ENCODE data around the gene TRPC5OS. TPM values are rescaled to one million over a fixed set of nuclear protein-coding genes. Genes with fewer than 3 reads are reported as not detected.

The TRPC5OS gene
- total RNA-seq, 1 donor from 2014 or later = not detected

DNA sequence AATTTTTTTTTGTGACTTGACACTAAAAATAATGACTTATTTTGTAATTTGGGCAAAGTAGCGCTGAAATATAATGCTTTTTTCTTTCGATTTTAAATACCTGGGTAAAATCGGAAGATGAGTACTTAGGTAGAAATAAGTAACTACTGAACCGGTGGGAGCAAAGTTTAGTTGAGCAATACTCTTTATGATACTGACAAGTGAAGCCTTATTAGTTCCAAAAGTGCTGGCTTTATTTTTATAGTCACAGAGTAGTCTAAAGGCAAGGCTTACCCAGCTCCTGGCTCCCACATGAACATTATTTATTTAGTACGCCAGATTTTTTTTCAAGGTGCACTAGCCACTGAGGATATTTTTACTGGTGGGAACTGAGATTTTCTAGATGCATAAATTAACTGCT is 14.4 kb upstream of the TRPC5OS start:
- Histone ChIP-seq H3K36me3 (no peaks in the 10 kb centered on the region), H3K27me3 (ENCODE audit: low read depth) (no peaks in the 10 kb centered on the region), H3K4me1 (no peaks in the 10 kb centered on the region), H3K4me3 (no peak overlapping the region), H3K9me3 (no peaks in the 10 kb centered on the region), H3K27ac (no peak overlapping the region)
- intact Hi-C loops (cut with DNase I) = no loop called here
- DNase-seq (no peak), ATAC-seq (no peak)
- TF ChIP-seq, protein P1, sequence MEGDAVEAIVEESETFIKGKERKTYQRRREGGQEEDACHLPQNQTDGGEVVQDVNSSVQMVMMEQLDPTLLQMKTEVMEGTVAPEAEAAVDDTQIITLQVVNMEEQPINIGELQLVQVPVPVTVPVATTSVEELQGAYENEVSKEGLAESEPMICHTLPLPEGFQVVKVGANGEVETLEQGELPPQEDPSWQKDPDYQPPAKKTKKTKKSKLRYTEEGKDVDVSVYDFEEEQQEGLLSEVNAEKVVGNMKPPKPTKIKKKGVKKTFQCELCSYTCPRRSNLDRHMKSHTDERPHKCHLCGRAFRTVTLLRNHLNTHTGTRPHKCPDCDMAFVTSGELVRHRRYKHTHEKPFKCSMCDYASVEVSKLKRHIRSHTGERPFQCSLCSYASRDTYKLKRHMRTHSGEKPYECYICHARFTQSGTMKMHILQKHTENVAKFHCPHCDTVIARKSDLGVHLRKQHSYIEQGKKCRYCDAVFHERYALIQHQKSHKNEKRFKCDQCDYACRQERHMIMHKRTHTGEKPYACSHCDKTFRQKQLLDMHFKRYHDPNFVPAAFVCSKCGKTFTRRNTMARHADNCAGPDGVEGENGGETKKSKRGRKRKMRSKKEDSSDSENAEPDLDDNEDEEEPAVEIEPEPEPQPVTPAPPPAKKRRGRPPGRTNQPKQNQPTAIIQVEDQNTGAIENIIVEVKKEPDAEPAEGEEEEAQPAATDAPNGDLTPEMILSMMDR (IDR thresholded peaks at IDR 0.05) = no peak

DNA sequence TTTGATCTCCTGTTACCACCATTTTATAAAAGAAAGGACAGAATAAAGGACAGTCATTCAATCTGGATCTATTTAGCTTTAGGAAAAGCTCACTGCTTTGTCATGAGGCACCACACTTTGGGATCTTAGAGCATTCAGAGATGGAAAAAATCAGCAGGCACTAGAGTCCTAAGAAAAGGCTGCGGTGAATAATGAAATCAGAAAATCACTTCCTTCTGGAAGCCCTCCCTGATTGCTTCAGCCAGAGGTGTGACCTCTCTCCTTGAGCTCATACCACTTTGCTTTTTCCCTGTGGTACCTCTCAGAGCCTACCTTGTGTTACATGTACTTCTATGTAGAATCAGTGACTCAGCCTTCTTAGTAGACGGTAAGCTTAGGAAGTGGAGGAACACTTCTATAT is 8.7 kb upstream of the TRPC5OS start:
- Histone ChIP-seq H3K4me1 (no peaks in the 10 kb centered on the region), H3K27ac (no peak overlapping the region), H3K9me3 (no peaks in the 10 kb centered on the region), H3K27me3 (ENCODE audit: low read depth) (no peaks in the 10 kb centered on the region), H3K4me3 (no peak overlapping the region), H3K36me3 (no peaks in the 10 kb centered on the region)
- DNase-seq = no peak
- TF ChIP-seq, protein P1 (IDR thresholded peaks at IDR 0.05) = no peak
- intact Hi-C loops (cut with DNase I) = no loop called here
- ATAC-seq = no peak

DNA sequence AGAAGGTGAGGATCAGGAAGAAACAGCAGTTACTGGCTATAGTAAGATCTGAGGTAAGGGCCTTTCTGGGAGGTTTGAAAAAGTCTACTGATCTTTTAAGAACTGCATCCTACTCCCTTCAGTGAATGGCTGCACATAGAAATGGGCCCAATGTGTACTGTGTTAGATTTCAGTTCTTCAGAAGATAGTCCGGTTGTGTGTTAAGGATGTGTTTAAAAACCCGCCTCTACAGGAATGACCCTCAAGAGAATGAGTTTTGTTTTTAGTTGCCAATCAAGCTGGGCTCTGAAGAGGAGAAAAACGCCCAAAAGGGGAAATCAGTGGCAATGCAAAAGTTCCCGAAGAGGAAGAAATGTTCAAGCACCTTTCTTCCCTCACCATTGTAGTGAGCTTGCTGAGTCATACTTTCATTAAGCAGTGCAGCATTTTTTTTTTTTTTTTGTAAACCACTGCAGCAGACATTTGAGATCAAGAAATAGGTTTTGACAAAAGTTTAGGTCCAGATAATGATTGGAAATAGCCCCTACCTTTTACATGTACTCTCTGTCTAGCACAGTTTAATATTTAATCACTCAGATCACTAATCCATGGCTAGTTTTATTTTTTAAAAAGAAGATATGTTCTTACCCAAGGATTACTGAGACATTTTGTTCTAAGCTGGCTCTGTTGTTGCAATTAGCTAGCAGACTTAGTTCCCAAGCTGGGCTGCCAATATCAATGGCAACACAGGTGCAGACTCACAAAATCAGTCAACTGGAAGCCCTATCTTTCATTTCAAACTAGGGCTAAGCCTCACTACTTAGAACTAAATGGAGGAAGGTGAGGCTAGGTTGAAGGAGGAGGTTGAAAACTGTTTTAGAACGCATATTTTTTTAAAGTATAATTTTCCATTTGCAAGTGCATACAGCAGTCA is 7.0 kb upstream of the TRPC5OS start:
- Histone ChIP-seq H3K27me3 (ENCODE audit: low read depth) (no peaks in the 10 kb centered on the region), H3K4me1 (no peaks in the 10 kb centered on the region), H3K27ac (no peak overlapping the region), H3K9me3 (no peaks in the 10 kb centered on the region), H3K4me3 (no peak overlapping the region), H3K36me3 (no peaks in the 10 kb centered on the region)
- TF ChIP-seq, protein P1 (IDR thresholded peaks at IDR 0.05) = no peak
- peak in 1 of 2 donors; percentile 67 for ATAC-seq
- intact Hi-C loops (cut with DNase I) = no loop called here
- DNase-seq = no peak

DNA sequence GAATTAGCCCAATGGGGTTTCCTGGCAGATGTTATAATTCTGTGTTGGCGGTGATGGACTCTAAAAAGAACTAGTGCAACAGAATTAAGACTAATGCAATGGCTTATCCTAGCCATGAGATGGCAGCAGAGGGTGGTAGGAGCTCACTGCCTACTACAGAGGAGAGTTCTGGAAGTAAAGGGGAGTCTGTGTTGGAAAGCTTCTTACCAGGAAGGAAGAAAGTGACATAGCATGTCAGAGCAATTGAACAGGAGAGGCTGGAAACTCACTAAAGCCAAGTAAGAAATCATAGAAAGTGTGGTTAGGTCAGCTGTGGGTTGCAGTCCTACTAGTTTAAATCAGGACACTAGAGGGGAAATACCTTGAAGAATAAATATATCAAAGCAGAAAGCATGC is 6.3 kb upstream of the TRPC5OS start:
- Histone ChIP-seq H3K4me1 (no peaks in the 10 kb centered on the region), H3K9me3 (no peaks in the 10 kb centered on the region), H3K27ac (no peak overlapping the region), H3K36me3 (no peaks in the 10 kb centered on the region), H3K4me3 (no peak overlapping the region), H3K27me3 (ENCODE audit: low read depth) (no peaks in the 10 kb centered on the region)
- intact Hi-C loops (cut with DNase I) = no loop called here
- no peak for DNase-seq
- peak; percentile 76 to 90 for ATAC-seq
- TF ChIP-seq, protein P1 (IDR thresholded peaks at IDR 0.05) = peak; percentile 50

DNA sequence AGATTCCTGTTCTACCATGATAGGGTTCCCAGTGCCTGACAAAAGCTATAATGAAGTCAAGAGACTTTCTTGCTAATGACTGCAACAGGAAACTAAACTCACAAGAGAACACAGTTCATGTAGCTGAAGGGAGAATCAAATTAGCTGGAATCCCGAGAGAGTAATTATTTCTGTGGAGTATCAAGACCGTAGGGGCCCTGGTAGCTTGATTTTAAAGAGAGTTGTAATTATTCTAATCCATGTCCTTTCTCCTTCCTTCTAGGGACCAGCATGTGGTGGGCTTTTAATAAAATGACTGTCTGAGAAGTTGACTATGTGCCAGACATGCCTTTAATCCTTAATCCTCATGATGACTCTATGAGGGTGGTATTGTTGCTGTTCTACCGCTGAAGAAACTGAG is 1.7 kb upstream of the TRPC5OS start:
- intact Hi-C loops (cut with DNase I) = no loop called here
- TF ChIP-seq, protein P1 (IDR thresholded peaks at IDR 0.05) = no peak
- H3K9me3 ChIP-seq = no peaks in the 10 kb centered on the region
- H3K4me1 ChIP-seq = no peaks in the 10 kb centered on the region
- H3K27ac ChIP-seq = no peak overlapping the region
- no peaks in the 10 kb centered on the region for H3K27me3 ChIP-seq (ENCODE audit: low read depth)
- DNase-seq (no peak), ATAC-seq (no peak)
- no peak overlapping the region for H3K4me3 ChIP-seq
- H3K36me3 ChIP-seq = no peaks in the 10 kb centered on the region
